GM06990 (cell line): ENCODE data around the gene PRKCA.

Source experiments
- DNase-seq: peaks from one replicate; pipeline ENCODE4 v3.0.0-alpha.2; 2011; ENCODE audit not compliant: insufficient read length; ENCODE audit errors: extremely low read depth
- H3K27me3 ChIP-seq: replicated peaks from 2 replicates; pipeline ENCODE4 v1.6.0; 2011; ENCODE audit warnings: low read length; ENCODE audit not compliant: control insufficient read depth, insufficient read depth
- H3K36me3 ChIP-seq: 2 replicates; pipeline ENCODE4 v1.5.1; 2011; ENCODE audit warnings: low read length; ENCODE audit not compliant: control insufficient read depth, insufficient read depth
- H3K4me3 ChIP-seq: replicated peaks from 2 replicates; pipeline ENCODE4 v1.5.1; 2011; ENCODE audit warnings: low read depth, mild to moderate bottlenecking, control low read depth, low read length
- CTCF ChIP-seq: IDR thresholded peaks from 2 replicates; pipeline ENCODE4 v1.5.1; 2011; ENCODE audit warnings: low read length, control low read depth, mild to moderate bottlenecking, inconsistent platforms; ENCODE audit not compliant: insufficient read depth, poor library complexity, severe bottlenecking

Gene PRKCA

GRCh38 chr17:66795486-66795885 is 493.1 kb downstream of the PRKCA start:
- Histone ChIP-seq H3K36me3 (no peaks in the 10 kb centered on the region), H3K27me3 (no peaks in the 10 kb centered on the region; the same call in 1 of the 2 replicates), H3K4me3 (no peak overlapping the region)
- no peak for DNase-seq
- no peak for TF ChIP-seq CTCF

DNA sequence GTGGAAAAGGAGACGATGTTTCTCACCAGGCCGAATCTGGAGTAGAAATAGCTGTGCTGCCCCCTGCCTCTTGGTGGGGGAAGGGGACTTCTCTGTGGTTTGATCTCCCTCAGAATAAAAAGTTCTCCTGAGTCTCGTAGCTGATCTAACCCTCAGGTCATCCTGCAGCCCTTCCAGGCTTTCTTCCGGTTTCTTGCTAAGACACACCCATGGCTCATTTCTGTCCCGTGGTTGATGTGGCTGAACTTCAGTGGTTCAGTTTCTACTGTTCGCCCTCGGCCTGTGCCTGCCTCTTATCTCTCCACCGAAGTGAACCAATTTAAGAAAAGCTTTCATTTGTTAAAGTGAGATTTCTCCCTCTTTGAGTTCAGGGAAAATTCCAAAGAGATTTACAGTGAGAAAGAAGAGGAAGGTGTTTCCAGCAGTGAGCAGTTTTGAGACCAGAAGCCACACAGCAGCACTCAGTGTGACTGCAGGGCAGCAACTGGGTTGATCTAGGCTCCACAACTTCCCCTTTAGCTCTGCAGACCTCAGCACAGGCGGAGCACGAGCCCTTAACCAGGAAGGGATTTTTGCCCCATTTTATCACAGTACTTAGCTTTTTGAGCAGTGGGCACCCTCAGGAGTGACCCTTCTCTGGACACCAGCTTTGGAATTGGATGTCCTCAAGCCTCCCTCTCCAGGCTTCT is 497.6 kb downstream of the PRKCA start:
- H3K36me3 ChIP-seq, result no peaks in the 10 kb centered on the region
- TF ChIP-seq CTCF, result no peak
- H3K4me3 ChIP-seq, result no peak overlapping the region
- H3K27me3 ChIP-seq, result no peaks in the 10 kb centered on the region
- DNase-seq, result no peak

DNA sequence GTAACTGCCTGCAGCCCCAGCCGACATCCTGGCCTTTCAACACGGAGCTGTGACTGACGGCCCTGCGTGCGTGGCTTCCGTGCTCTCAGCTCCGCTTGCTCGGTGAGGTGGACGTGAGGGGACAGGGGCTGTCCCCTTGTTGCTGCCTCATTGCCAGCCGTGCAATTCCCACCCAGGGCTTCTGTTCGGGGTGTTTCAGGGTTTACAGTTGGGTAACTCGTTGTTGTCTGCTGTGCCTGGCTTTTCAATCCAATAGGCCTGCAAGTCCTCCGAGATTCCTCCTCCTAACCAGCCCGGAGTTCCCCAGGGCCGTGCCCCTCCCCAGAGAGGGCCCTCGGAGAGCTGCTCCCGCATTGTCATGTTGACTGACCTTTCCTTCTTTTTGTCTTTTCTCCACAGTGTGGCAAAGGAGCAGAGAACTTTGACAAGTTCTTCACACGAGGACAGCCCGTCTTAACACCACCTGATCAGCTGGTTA is 501.1 kb downstream of the PRKCA start:
- Histone ChIP-seq H3K36me3 (no peaks in the 10 kb centered on the region), H3K4me3 (no peak overlapping the region), H3K27me3 (no peaks in the 10 kb centered on the region)
- DNase-seq, result no peak
- no peak for TF ChIP-seq CTCF

GRCh38 chr17:66805567-66805966 is 503.2 kb downstream of the PRKCA start:
- TF ChIP-seq CTCF, result no peak
- Histone ChIP-seq H3K27me3 (no peaks in the 10 kb centered on the region), H3K4me3 (no peak overlapping the region), H3K36me3 (no peaks in the 10 kb centered on the region)
- DNase-seq, result no peak

- no peaks in the 10 kb centered on the region for H3K36me3 ChIP-seq
- H3K27me3 ChIP-seq, result no peaks in the 10 kb centered on the region
- TF ChIP-seq CTCF, result no peak
- H3K4me3 ChIP-seq, result no peak overlapping the region
- DNase-seq, result no peak
These were observed 504.8 kb downstream of the PRKCA start for GRCh38 chr17:66807182-66807581.
